ENCODE results near the gene PRPH.

The PRPH gene

GRCh38 chr12:49288412-49288853 is 6.5 kb upstream of the PRPH start:
- TF ChIP-seq CTCF (IDR thresholded peaks at IDR 0.05; ENCODE audit: borderline replicate concordance, control extremely low read depth, extremely low read depth, insufficient read depth, missing control alignments) = peak; percentile 87
- in situ Hi-C loops (cut with MboI; ENCODE audit: low sequenced_read_pairs, unreplicated experiment) = loop anchor here (5.0 kb wide), 1 partner anchor 49 kb away; the partner anchor contains the start of gene C1QL4
- peak; percentile 83 for DNase-seq (ENCODE audit: low spot score)

GRCh38 chr12:49288922-49289555 is 5.9 kb upstream of the PRPH start:
- in situ Hi-C loops (cut with MboI; ENCODE audit: low sequenced_read_pairs, unreplicated experiment) = loop anchor here (5.0 kb wide), 1 partner anchor 48 kb away; the partner anchor contains the start of gene C1QL4

DNA sequence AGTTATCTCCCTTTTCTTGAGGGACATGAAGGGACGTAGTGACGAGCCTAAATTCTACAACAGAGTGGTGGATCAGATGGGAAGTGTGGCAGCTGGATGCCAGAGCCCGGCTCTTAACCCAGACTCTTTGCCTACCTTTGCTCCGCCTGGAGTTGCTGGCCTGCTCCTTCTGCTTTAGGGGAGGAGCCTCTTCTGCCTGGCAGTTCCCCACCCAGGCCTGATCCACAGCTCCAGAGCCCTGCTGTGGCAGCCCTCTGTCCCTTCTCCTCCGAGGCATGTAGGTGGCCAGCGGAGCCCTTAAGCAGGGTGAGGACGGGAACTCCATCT is 2.3 kb upstream of the PRPH start:
- no peak for TF ChIP-seq CTCF (IDR thresholded peaks at IDR 0.05; ENCODE audit: borderline replicate concordance, control extremely low read depth, extremely low read depth, insufficient read depth, missing control alignments)
- in situ Hi-C loops (cut with MboI; ENCODE audit: low sequenced_read_pairs, unreplicated experiment) = no loop called here
- no peak for DNase-seq (ENCODE audit: low spot score)

More at GRCh38 chr12:49288922-49289555, 5.9 kb upstream of the PRPH start:
- no peak for DNase-seq (ENCODE audit: low spot score)
- no peak for TF ChIP-seq CTCF (IDR thresholded peaks at IDR 0.05; ENCODE audit: borderline replicate concordance, control extremely low read depth, extremely low read depth, insufficient read depth, missing control alignments)

DNA sequence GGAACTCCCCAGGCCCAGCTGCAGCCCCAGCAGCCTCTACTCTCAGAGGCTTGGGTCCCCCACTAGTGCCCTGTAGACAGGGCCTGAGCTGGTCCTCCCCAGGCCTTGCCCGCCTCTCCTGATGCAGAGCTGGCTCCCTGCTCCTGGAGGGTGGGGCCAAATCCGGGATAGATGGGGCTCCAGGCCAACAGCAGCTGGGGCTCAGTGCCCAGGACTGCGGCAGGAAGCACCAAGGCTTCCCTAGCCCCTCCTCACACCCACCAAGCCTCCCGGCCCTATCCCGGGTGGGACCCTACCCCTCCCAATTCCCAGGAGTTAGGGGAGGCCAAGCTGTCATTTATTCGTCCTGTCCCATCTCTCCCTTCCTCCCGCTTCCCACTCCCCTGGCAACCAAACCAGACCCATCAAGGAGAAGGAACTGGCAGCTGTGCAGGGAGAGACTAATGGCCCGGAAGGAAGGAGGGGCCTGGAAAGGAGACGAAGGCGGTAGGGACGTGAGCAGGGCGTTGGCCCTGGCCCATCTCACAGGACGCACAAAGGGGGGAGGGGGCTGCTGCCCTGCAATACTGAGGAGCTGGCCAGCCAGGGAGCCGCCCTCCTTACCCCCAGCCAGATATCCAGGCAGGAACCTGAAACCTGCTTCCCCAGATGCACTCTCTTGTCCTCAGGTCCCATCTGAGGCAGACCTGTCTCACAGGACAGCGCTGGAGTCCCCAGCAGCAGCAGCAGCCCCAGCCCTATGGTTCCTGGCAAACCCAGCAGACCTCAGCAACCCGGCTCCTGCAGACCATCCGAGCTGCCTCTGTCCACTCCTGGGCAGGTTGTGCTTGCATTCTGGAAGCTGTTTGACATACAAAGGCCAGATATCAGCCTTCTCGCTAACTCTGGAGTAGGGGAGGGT is 1.6 kb upstream of the PRPH start:
- DNase-seq (ENCODE audit: low spot score) = no peak
- TF ChIP-seq CTCF (IDR thresholded peaks at IDR 0.05; ENCODE audit: borderline replicate concordance, control extremely low read depth, extremely low read depth, insufficient read depth, missing control alignments) = no peak
- in situ Hi-C loops (cut with MboI; ENCODE audit: low sequenced_read_pairs, unreplicated experiment) = no loop called here

DNA sequence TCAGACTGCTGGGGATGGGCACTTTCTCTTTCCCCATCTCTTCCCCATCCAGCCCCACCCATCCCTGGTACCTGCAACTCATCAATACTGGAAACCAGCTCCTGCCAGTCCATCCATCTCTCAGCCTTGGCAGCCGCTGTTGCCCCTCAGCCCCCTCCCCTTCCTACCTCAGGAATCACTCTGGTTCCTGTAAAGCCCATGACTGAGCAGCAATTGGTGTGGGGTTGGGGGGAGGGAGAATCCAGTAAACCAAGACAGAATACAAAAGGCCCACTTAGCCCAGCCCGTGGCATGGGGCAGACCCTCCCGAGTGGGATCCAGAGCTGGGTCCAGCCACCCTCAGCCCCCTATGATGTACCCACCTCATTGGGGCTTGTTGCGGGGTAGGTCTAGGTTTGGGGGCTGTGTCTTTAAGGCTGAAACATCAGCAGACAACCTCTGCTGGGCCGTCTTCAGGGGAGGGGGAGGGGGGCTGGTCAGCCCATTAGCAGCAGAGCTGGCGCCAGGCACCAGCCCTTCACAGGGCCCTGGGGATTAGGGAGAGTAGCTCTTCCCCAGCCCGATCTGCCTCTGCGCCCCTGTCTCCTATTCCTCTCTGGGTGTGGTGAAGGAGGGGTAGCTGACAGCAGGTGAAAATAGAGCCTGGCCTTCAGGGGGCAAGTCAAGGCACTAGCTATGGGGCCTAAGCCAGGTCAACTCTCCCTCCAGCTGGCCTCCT is 702 bp upstream of the PRPH start:
- DNase-seq (ENCODE audit: low spot score) = peak; percentile 12
- in situ Hi-C loops (cut with MboI; ENCODE audit: low sequenced_read_pairs, unreplicated experiment) = no loop called here
- no peak for TF ChIP-seq CTCF (IDR thresholded peaks at IDR 0.05; ENCODE audit: borderline replicate concordance, control extremely low read depth, extremely low read depth, insufficient read depth, missing control alignments)

- in situ Hi-C loops (cut with MboI; ENCODE audit: low sequenced_read_pairs, unreplicated experiment) = no loop called here
- no peak for TF ChIP-seq CTCF (IDR thresholded peaks at IDR 0.05; ENCODE audit: borderline replicate concordance, control extremely low read depth, extremely low read depth, insufficient read depth, missing control alignments)
Measured at GRCh38 chr12:49294804-49295081, 204 bp upstream of the PRPH start.

More at GRCh38 chr12:49294804-49295081, 204 bp upstream of the PRPH start:
- DNase-seq (ENCODE audit: low spot score) = peak; percentile 25

Data from GM13976 (cell line).